HL-60 (cell line): ENCODE data around the gene NFYC.

Experiments used
- DNase-seq, 2 experiments: peaks; one replicate each; pipeline ENCODE4 v3.0.0-alpha.2; 2010 to 2020; ENCODE audit warnings: low read depth in 1 of 2, low spot score in 1 of 2
- H3K27ac ChIP-seq: fragments of 250-450 bp; sonication (Bioruptor Pico); replicated peaks from 2 replicates; pipeline ENCODE4 v1.5.1; 2020; ENCODE audit warnings: mild to moderate bottlenecking, moderate library complexity
- H3K27me3 ChIP-seq: fragments of 250-450 bp; sonication (Bioruptor Pico); 2 replicates; pipeline ENCODE4 v1.5.1; 2021; ENCODE audit warnings: mild to moderate bottlenecking, moderate library complexity; ENCODE audit not compliant: insufficient read depth, poor library complexity, severe bottlenecking
- H3K4me3 ChIP-seq: replicated peaks from 2 replicates; pipeline ENCODE4 v1.5.1; 2011; ENCODE audit warnings: mild to moderate bottlenecking, control low read depth, low read length; ENCODE audit not compliant: insufficient read depth
- CTCF ChIP-seq: IDR thresholded peaks from one replicate; pipeline ENCODE4 v1.5.1; 2011; ENCODE audit warnings: low read length, control low read depth, inconsistent platforms; ENCODE audit not compliant: insufficient read depth
- GABPA ChIP-seq: IDR thresholded peaks from 2 replicates; pipeline ENCODE4 v1.6.1; 2012; ENCODE audit warnings: low read depth
- POLR2AphosphoS5 ChIP-seq: IDR thresholded peaks from 2 replicates; pipeline ENCODE4 v1.6.1; 2012; ENCODE audit warnings: low read depth
- REST ChIP-seq: IDR thresholded peaks from 2 replicates; pipeline ENCODE4 v1.6.1; 2012; ENCODE audit warnings: low read depth; ENCODE audit not compliant: insufficient replicate concordance
- SPI1 ChIP-seq: IDR thresholded peaks from 2 replicates; pipeline ENCODE4 v1.6.1; 2012; ENCODE audit warnings: low read depth, mild to moderate bottlenecking, borderline replicate concordance

NFYC gene

GRCh38 chr1:40794048-40794447 lies 102.5 kb downstream of the NFYC start:
- no peak for DNase-seq
- H3K27me3 ChIP-seq = no peaks in the 10 kb centered on the region
- no peak overlapping the region for H3K27ac ChIP-seq
- TF ChIP-seq REST = no peak
- TF ChIP-seq SPI1 = no peak
- TF ChIP-seq POLR2AphosphoS5 = no peak
- TF ChIP-seq CTCF = no peak
- H3K4me3 ChIP-seq = no peak overlapping the region

GRCh38 chr1:40794974-40795715 lies 103.6 kb downstream of the NFYC start:
- no peak overlapping the region for H3K27ac ChIP-seq
- no peak for DNase-seq
- TF ChIP-seq SPI1 (no peak), CTCF (no peak), REST (no peak), POLR2AphosphoS5 (no peak), GABPA (no peak)
- H3K27me3 ChIP-seq = no peaks in the 10 kb centered on the region
- H3K4me3 ChIP-seq = no peak overlapping the region

GRCh38 chr1:40795811-40796586 lies 104.5 kb downstream of the NFYC start:
- H3K4me3 ChIP-seq = no peak overlapping the region
- H3K27ac ChIP-seq = no peak overlapping the region
- no peak for DNase-seq
- no peak for TF ChIP-seq POLR2AphosphoS5
- TF ChIP-seq GABPA = no peak
- TF ChIP-seq REST = no peak
- no peak for TF ChIP-seq CTCF
- no peak for TF ChIP-seq SPI1
- no peaks in the 10 kb centered on the region for H3K27me3 ChIP-seq
